Hematopoietic multipotent progenitor cell treated with erythropoietin and hydrocortisone succinate and interleukin-3 and kit ligand, for 4 days (in vitro differentiated cells): Measurements from ENCODE around the gene KCNJ15.

ENCODE experiments used
- DNase-seq: peaks from one replicate; pipeline ENCODE4 v3.0.0-alpha.2; 2015

The KCNJ15 gene

DNA sequence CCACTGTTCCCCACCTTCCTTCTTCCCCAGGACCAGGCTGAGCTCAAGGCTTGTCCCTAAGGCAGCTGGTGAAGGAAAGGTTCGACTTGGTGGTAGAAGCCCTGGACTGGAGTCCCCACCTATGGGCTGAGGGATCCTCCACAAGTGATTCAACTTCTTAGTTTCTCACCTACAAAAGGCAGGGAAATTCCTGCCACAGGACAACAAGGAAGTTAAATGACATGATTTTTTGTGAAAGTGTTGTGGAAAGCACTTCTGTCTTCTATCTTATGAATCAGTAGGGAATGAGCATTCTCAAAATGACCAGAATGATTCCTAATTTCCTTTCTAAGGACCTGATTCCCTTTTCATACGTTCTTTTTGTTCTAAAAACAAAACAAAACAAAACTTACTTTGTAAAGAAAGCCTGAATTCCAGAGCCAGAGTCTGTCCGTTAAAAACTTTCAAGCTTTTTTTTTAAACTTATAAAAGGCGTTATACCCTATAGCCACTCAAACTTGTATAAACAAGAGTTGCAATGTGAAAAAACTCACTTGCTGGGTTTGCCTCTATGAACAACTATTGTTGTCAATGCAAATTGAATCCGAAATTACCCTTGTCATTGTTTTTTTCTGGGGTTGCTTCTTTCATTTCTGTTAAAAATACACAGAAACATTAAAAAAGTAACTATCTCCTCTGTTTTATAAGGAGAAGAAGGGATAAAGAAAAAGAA lies 12.2 kb downstream of the KCNJ15 start:
- DNase-seq = no peak

DNA sequence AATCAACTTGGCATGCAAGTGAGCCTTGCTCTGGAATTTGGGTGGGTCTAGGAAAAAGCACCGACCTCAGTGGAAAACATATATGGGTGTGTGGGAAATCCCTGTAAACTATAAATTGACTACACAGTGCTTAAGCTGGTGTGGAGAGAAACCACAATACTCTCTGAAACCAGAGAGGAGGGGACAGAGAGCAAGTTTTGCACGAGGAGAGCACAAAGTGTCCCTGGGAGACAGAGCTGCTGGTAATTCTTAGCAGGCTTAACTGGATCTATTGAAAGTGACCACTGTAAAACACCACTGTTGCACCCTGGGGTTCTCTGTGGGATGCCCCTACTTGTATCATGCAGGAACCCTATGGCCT lies 12.8 kb downstream of the KCNJ15 start:
- no peak for DNase-seq

DNA sequence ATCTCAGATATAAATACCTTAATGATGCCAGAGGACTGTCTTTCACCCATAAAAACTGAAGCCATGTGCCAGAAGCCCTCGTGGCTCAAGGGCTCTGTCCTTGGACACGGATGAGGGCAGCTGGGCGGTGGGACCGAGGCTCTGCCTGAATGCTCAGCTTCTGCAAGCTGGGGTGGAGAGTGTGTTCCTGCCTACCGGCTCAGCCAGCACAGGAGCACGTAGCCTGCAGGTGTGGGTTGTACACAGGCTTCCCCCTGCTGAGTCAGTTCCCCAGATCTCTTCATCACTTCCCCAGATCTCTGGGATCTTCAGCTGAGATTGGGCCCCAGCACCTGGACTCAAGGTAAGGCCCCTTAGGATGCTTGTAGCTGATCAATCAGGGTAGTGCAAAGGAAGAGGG lies 15.4 kb downstream of the KCNJ15 start:
- no peak for DNase-seq

DNA sequence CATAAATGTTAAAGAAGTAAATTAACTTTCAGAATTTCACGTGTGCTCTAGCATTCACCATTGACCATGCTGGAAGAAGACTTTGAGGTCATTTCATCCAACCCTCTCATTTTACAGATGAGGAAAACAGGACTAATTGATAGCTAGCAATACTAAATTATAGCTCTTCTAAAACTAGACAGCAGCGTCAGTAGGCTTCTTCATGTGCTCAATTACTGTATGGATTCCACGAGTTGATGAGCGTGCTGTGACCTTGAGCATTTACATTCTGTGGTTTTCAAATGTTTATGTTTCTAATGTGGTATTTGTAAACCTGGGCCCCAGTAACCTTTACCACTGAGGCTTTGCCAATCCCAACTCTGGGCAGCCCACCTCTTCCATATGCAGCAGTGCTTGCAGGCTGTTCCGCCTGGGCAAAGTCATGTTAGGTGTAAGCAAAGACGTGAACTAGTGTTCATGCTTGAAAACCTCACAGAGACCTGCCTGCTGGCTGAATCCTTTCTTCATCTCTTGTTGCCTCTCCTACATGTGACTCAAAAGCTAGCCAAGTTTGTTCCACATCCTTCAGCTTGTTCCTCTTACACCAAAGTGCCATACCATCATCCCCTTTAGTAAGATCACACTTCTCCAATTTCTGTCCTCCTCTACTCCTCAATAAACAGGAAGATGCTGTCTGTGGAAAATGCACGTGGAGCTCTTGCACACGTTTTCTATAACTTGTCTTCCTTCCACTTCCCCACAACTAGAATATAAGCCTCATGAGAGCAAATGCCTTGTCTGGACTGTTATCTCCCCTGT lies 17.2 kb downstream of the KCNJ15 start:
- DNase-seq = peak; percentile 49

DNA sequence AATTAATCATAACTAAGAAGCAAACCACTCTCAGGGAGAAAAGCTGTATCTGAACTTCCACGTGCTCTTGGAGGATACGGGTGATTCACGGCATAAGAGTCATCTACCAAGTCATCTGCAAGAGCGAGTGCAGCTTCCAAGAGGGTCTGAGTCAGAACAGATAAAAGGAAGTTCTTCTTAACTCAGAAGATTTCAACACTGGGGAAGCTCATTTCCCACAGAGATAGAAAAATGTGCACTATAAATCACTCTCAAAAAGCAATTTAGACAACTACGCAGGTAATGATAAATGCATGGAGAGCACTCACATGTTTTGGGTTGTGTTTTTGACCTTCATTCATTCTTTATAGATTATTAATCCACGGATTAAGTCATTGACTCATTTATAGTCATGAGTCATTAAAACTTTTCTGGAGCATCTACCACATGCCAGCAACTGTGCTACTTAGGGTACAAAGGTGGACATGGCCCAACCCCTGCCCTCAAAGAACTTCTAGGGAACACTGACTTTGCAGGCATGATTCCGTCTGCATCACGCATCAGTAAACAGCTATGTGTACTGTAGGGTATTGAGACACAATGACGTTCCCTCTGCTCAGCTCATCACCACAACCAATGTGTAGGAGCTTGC lies 20.8 kb downstream of the KCNJ15 start:
- peak; percentile 87 for DNase-seq

DNA sequence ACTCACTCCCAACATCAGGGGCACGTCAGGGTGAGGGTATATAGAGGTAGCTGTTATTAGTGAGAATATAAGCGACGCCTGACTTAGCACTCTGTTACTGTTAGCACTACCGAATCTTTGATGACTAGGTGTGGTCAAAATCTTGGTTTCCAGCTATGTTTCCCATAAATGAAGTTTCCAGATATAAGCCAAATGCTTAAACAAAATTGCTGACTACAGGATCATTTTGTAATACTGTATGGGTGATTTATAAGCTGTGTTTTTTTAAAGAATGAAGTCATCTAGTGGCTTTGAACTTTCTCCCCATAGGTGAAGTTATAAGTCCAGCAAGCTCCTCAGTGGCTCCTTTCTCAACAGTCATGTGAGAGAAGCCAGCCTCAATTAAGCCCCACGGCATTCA lies 23.7 kb downstream of the KCNJ15 start:
- no peak for DNase-seq

DNA sequence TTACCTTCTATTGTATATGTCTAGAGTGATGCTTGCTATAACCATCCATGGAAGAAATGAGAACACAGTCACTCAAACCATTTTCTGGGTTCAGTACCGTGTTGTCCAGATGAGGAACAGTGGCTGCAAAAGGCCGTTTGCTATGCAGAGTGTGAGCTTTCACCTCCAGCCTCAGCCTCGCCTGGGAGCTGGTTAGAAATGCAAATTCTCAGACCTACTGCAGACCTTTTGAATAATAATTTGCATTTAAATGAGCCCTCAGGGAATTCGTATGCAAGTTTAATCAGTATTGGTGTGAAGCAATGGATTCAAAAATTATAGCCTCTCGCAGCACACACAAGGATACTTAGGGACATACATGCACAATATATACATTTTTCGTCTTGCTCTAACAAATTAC lies 24.1 kb downstream of the KCNJ15 start:
- DNase-seq = no peak

DNA sequence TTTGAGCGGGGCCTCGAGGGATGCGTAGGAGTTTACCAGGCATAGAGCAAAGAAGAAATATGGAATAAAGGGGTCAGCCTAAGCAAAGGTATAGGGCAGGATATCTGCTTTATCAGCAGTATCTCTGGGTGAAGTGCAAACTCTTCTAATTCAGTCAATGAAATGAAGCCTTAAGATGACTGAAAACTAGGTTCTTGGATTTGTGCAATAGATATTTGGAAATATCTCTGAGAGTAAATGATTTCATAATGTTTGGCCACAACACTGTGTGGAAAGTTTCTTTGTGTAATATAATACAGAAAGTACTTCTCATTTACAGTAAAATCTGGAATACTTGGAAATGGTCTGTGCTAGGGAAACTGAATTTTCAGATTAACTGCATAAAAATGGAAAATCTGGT lies 26.1 kb downstream of the KCNJ15 start:
- peak; percentile 71 for DNase-seq

DNA sequence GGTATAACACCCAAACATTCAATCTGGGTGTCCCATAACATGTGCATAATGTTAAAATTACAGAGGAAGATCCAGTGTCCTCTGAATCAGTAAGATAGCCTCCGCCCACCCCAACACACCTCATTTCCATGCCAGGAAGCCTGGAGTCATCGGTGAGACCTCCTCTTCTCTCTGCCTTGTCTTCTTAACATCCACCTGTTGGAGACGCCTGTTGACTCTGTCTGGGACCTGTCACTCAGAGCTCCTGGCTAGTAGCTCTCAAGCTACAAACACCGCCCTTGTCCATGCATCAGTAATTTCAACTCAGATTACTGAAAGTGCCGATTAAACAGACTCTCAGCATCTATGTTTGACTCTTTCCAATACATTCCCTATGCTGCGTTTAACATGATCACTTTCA lies 27.4 kb downstream of the KCNJ15 start:
- DNase-seq = no peak

DNA sequence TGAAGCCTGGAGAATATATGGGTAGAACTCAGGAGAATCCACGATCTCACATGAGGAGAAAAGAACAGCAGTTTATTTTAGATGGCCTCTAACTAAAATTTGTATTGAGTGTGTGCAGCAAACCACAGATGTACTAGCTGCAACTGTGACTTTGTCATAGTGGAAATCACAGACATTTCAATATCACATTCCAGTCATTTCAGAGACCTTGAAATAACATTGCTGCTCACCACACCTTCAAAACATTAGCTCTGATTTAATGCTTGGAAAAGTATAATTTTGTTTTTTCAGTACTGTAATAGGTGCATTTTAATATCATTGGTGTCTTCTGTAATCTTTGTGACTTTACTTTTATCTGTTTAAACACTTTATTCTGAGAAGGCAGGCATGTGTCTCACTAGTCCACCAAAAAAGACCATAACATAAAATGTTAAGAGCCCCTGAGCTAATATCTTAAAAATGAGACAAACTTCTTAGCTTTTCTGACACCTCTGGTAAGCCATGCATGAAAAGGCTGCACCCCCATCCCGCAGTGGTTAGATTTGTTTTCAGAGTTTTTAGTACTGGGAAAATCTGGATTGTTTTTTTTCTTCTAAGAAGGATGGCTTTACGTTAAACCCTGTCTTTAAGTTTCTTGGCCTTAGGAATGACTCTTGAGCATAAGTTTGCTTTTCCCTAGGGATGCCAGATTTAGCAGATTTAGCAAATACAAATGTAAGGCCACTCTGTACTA lies 30.1 kb downstream of the KCNJ15 start:
- DNase-seq = no peak

DNA sequence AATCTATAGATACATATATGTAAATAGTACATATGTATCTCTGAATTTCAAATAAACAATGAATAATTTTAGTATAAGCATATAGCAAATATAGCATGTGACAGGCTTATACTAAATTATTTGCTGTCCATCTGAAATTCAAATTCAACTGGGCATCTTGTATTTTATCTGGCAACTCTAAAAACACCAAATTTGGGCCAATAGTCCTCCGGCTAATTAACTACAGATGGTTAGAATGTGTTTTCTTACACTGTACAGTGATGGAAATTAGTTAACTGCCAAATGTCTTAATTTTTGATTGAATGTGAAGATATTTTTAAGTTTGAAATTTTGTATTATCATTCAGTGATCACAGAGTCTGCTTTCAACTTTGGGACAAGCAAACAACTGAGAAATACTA lies 30.7 kb downstream of the KCNJ15 start:
- DNase-seq = no peak

DNA sequence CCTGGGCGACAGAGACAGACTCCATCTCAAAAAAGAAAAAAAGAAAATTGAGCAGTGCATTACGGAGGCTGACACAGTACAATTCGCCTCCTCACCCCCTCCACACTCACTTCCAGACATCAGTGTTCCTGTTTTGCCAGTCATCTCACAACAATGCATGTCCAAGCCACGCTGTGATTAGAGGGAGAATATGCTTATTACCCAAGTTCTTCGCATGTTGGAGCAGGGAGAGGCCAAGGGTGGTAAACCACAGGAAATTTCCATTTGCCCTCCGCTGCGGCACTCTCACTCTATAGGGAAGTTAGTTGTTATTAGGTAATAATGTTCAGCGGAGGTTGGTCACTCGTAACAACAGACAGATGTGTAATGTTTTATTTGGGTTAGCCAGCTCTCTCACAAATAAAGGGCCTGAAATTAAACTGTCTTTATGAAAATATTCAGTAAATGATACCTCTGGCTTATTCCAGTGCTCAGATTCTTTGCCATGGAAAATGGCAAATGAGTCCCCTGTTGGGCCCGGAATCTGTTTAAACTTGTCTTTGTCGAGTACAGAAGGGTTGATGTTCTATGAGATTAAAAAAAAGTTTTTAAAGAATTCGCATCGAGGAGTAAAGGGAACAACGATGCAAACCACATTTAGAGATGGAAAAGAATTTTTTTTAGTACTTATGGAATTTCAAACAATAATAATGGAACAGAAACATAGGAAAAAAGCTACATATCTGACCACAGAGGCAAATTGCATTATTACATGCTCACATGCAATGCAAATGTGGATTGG lies 33.1 kb downstream of the KCNJ15 start:
- DNase-seq = peak; percentile 87

DNA sequence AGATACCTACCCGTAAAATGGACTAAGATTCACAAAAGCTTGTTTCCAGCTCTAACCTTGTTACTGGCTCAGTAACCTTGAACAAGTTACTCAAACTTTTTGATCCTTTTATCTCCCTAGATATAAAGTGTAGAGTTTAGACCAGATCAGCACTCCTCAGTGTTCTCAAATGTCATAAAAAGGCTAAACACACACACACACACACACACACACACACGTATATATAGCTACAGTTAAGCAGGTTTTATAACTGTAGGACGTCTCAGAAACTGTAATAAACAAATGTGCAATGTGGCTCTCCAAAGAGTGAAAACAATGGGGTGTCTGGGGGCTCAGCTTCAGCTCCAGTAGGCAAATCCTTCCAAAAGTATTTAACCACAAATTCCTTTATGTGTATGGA lies 34.0 kb downstream of the KCNJ15 start:
- no peak for DNase-seq

DNA sequence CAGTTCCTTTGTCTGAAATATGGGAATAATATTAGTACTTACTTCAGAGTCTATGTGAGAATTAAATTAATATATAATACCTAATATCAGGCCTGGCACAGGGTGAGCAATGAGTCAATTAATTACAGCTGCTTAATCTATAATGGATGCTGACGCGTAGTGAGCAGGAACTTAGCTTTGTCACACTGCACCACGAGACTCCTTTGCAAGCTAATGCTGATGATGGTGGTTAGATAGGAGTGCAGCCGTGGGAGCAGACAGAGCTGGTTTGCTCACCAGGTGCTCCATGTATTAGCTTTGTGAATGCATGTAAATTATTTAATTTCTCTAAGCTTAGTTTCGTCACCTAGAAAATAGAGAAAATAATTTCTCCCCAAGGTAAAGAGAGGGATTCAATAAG lies 35.1 kb downstream of the KCNJ15 start:
- DNase-seq = peak; percentile 47

DNA sequence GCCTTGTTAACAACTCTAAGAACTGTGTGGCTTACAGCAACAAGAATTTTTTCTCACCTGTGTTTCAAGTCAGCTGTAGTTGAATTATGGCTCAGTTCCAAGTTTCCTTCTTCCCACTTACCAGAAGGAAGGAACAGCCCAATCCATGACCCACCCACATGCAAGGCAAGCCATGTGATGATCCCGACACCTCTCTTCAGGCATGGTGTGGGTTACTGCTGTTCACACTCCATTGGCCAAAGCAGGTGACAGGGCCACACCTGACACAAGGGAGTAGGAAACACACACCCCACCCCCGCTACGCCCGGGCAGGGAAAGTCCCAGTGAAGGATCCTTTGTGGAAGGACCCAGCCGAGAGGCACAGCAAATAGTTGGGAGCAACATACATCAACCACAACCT lies 36.3 kb downstream of the KCNJ15 start:
- DNase-seq = no peak

DNA sequence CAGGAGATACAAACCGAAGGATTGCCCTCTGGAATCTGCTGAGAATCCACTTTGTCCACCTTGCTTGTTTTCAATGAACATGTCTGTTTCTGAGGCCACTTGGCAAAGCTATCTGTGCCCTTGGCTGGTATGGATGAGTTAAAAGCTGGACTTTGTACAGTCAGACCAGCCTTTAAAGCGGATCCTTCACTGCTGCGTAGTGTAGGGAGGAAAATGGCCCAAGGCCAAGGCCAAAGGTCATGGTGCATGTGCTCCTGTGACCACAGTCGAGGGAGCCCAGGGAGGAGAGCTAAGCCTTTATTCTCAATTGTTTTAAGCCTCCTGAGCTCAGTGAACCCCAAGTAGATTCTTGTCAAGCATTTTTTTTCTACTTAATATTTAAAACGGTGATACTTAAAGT lies 37.0 kb downstream of the KCNJ15 start:
- DNase-seq = no peak

DNA sequence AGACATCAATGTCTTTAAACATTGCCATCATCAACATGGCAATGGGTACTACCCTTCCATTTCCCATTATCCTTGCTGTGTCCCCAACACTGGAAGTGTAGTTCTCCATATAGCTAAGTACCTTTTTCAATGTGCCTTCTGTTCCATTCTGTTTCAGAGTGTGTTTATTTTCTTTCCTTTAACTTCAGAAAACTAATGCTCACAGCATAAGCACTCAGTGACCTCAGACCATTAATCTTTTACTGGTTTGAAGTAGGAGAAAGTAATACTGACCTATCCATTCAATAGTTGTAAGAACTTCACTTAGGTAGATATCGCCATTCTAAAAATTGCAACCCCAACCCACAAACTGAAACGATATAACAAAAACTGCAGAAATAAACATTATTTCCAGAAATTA lies 37.8 kb downstream of the KCNJ15 start:
- DNase-seq = no peak

DNA sequence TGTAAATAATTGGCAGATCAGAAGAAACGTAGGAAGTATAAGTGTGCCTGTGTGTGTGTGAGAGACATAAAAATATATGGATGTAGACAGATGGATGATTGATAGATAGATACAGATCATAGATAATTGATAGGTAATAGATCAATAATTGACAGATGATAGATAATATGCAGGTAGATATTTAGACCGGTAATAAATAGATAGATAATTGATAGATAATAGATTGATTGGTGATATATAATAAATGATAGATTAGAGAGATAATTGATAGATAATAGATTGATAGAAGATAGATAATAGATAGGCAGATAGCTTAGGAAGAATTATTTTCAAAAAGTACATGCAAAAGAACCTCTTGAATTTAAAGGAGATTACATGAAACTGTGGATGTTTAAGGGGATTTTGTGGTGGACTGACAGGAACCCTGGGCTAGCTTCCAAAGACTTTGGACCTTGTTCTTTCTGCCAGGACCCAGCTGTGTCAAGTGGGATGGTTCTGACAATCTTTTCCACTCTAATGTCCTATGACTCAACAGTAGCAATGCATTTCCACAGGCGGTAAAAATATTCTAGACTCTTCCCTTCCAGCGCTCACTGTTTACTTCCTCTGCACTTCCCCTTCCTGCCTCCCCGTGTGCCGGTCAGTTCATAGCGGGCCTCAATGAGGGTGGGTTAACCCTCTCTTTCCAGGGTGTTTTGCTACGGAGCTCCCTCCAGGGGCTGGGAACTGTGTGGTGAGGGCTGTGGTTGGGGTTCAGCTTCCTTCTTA lies 39.4 kb downstream of the KCNJ15 start:
- DNase-seq = no peak

DNA sequence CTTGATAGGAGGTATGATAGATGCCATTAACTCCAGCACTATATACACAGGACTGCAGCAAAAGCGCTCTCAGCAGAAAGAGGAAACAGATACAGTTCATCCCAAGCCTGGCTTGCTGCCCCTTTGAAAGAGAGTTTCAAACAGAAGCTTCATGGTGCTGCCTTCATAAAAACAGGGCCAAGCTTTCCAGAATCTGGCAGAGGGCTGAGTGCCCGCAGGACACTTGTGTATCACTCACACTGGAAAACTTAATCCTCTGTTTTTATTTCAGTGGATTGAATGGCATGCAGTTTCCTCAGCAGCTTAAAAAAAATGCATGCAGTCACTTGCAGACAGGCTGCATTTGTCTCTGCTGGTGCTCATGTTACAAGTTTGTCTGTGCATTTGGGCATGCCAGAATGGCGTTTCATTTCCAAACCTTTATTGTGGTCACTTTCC lies 40.4 kb downstream of the KCNJ15 start:
- peak; percentile 28 for DNase-seq

DNA sequence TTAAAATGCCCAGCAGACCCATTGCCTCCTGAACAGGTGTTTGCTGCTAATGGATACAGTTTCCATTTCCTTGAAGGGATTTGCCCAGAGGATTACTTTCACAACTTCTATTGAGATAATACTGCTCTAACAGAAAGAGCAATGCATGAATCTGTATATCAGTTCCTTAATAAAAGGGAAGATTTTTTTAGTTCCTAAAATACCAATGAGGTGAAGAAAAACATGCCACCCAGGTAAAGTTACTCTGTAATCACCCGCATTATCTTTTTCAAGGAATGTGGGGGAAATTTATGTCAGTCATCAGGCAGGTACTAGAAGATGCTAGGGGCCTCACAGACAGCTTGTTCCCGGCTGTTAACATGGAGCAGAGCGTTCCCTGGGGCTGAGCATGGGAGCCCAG lies 41.1 kb downstream of the KCNJ15 start:
- DNase-seq = no peak

DNA sequence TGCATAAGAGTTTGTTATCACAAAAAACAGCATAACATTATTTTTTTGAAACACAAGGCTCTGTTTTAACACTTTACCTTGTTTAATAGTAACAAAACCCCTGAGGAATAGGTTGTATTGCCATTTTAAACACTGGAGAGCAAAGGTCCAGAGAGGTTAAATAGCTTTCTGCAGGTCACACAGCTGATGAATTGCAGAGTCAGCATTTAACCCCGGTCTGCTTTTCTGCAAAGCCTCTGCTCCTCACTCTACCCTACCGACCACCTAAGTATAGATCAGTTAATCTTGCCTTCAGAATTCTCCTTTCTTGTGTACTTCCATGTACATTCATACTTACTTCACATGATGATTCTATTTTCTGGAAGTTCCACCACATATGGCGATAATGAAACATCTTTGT lies 42.0 kb downstream of the KCNJ15 start:
- no peak for DNase-seq

DNA sequence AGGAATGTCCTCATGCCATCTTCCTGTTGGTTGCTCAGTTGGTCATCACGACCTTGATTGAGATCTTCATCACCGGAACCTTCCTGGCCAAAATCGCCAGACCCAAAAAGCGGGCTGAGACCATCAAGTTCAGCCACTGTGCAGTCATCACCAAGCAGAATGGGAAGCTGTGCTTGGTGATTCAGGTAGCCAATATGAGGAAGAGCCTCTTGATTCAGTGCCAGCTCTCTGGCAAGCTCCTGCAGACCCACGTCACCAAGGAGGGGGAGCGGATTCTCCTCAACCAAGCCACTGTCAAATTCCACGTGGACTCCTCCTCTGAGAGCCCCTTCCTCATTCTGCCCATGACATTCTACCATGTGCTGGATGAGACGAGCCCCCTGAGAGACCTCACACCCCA lies 42.9 kb downstream of the KCNJ15 start:
- DNase-seq = no peak
